Measurements from ENCODE around the gene IL2RA.

- no peak for TF ChIP-seq CTCF (IDR thresholded peaks at IDR 0.05 in 2 of 3, conservative IDR thresholded peaks at IDR 0.05 in 1 of 3; ENCODE audit: borderline replicate concordance in 1 of 3, insufficient read depth in 1 of 3, low read depth in 2 of 3, low read length in 2 of 3)
- TF ChIP-seq POLR2A (IDR thresholded peaks at IDR 0.05; ENCODE audit: borderline replicate concordance, extremely low read depth, insufficient read depth, insufficient read length) = no peak
- TF ChIP-seq EZH2phosphoT487 (IDR thresholded peaks at IDR 0.05; ENCODE audit: borderline replicate concordance) = no peak
- TF ChIP-seq POLR2AphosphoS5 (IDR thresholded peaks at IDR 0.05; ENCODE audit: low read depth, low read length) = no peak
- TF ChIP-seq EGR1 (IDR thresholded peaks at IDR 0.05; ENCODE audit: low read depth) = no peak
- TF ChIP-seq SP1 (IDR thresholded peaks at IDR 0.05; ENCODE audit: low read depth) = no peak
Measured at GRCh38 chr10:6083523-6084475, 21.6 kb upstream of the IL2RA start.

Data from HCT116 (cell line).